ENCODE data around the gene THADA.

Gene THADA

GRCh38 chr2:43379494-43379893 lies 216.3 kb downstream of the THADA start:
- DNase-seq, result no peak

- DNase-seq, result no peak
Measured at GRCh38 chr2:43377327-43377726, 218.5 kb downstream of the THADA start.

- no peak for DNase-seq
Measured at GRCh38 chr2:43376523-43377198, 219.2 kb downstream of the THADA start.

- DNase-seq, result no peak
Measured at GRCh38 chr2:43375746-43376522, 219.9 kb downstream of the THADA start.

- no peak for DNase-seq
Measured at GRCh38 chr2:43372416-43373081, 223.3 kb downstream of the THADA start.

- no peak for DNase-seq
Measured at GRCh38 chr2:43370705-43371104, 225.1 kb downstream of the THADA start.

- DNase-seq, result no peak
Measured at GRCh38 chr2:43370146-43370545, 225.7 kb downstream of the THADA start.

- no peak for DNase-seq
Measured at GRCh38 chr2:43368483-43369385, 227.1 kb downstream of the THADA start.

GRCh38 chr2:43367012-43367782 lies 228.6 kb downstream of the THADA start:
- no peak for DNase-seq

GRCh38 chr2:43363120-43363519 lies 232.7 kb downstream of the THADA start:
- no peak for DNase-seq

GRCh38 chr2:43361286-43361685 lies 234.6 kb downstream of the THADA start:
- no peak for DNase-seq

GRCh38 chr2:43360137-43360536 lies 235.7 kb downstream of the THADA start:
- no peak for DNase-seq

- DNase-seq, result no peak
Measured at GRCh38 chr2:43358410-43359201, 237.2 kb downstream of the THADA start.

- DNase-seq, result no peak
Measured at GRCh38 chr2:43356774-43357173, 239.1 kb downstream of the THADA start.

- DNase-seq, result no peak
Measured at GRCh38 chr2:43355399-43355798, 240.4 kb downstream of the THADA start.

- no peak for DNase-seq
Measured at GRCh38 chr2:43349904-43350303, 245.9 kb downstream of the THADA start.

- DNase-seq, result no peak
Measured at GRCh38 chr2:43348908-43349661, 246.8 kb downstream of the THADA start.

- no peak for DNase-seq
Measured at GRCh38 chr2:43347746-43348145, 248.1 kb downstream of the THADA start.

GRCh38 chr2:43346602-43347567 lies 249.0 kb downstream of the THADA start:
- DNase-seq, result no peak
